A549 treated with Hydrocortisone at 1 μM for 4 hours (cell line): ENCODE measurements around the gene GEMIN7. TPM values are rescaled to one million over a fixed set of nuclear protein-coding genes. Genes with fewer than 3 reads are reported as not detected.

Experiments used
- total RNA-seq: library from RNA; stranded (reverse); fragments of 200-300 nt; extraction: Qiagen RNA extraction; gene quantifications from 5 replicates; pipeline ENCODE4 v1.2.3, GENCODE V29; 2022

GEMIN7 gene, protein sequence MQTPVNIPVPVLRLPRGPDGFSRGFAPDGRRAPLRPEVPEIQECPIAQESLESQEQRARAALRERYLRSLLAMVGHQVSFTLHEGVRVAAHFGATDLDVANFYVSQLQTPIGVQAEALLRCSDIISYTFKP
- 90.8 to 101 TPM (median 95.9 TPM) in 5 replicates for total RNA-seq

DNA sequence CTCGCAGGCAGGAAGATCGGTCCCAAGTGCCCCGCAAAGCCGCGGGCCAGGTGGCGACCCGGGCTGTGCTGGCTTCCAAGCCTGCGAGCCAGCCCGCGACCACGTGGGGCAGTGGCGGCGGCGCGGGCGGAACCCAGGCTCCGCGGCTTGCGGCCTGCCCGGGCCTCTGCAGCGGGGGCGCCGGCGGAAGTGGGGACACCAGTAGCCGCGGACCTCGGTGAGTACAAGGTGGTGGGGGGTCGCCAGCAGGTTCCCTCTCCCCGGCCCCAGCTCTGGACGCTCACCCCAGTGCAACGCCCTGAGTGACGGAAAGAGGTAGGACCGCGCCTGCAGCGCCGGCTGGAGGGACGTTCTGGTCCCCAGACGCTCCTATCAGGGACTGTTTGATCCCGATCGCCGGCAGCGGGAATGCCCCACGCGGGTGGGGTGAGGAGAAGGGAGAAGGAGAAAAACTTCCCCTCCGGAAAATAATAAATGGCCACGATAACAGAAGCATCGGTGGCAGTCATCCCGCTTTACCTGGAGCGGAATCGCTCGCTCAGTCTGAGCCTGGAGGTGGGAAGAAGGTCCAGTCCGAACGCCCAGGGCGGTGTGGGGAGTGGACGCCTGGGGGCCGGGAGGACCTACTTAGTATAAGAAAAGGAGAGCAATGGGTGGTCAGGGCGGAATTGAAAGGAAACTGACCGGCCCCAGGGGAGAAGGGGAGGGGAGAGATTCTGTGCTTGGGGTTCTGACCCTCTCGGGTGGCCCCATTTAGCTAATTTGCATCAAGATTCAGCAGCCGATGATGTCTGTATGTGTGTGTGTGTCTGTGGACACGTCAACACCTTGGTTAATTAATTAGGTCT lies at the start of gene GEMIN7:
Gene GEMIN7, plus strand, starts transcription at position 198 of the 848 bp plus-strand sequence. CDS start 10,855 bp downstream, outside the sequence.

DNA sequence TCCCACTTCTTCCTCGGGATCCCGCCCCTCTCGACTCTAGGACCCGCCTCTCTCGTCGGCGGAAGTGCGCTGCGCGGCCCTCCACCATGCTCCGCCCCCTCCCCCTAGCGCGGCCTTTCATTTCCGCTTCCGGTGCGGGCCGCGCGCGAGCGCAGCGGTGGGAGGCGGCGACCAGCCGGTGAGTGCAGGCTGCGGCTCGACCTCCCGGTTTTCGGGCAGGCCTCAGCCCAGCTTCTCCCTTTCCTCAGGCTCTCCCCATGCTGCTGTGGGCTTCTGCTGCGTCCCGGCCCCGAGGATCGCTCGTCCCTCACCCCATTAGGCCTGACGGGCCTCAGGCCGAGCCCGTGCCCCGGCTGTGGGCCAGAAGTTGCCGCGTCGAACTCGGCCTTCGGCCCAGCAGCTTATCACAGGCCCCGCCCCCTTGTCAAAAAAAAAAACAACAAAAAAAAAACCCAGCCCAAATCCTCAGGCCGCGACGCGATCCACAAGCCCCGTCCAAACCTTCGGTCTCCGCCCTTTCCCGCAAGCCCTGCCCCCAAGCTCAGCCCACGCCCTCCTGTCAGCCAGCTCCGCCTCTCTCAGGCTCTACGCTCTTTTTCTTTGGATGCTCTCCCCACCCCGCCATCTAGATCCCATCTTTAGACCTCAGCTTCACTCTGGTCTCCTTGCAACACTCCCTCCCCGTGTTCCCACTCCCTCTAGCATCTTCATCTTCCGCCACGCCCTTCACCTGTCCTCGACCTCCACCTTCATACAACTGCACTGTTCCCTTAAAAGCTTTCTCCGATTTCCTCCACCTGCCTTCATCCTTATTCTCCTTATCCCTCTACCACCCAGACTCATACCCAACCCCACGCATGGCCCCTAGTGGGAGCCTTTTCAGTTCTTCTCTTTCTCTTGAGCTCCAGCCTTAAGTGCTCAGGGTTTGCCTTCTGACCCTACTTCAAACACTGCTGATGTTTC lies 39.8 kb upstream of the GEMIN7 start, which contains the start of gene CLASRP:
Gene CLASRP, plus strand, starts transcription at position 115 of the 963 bp plus-strand sequence. CDS start 1,168 bp downstream, outside the sequence.

DNA sequence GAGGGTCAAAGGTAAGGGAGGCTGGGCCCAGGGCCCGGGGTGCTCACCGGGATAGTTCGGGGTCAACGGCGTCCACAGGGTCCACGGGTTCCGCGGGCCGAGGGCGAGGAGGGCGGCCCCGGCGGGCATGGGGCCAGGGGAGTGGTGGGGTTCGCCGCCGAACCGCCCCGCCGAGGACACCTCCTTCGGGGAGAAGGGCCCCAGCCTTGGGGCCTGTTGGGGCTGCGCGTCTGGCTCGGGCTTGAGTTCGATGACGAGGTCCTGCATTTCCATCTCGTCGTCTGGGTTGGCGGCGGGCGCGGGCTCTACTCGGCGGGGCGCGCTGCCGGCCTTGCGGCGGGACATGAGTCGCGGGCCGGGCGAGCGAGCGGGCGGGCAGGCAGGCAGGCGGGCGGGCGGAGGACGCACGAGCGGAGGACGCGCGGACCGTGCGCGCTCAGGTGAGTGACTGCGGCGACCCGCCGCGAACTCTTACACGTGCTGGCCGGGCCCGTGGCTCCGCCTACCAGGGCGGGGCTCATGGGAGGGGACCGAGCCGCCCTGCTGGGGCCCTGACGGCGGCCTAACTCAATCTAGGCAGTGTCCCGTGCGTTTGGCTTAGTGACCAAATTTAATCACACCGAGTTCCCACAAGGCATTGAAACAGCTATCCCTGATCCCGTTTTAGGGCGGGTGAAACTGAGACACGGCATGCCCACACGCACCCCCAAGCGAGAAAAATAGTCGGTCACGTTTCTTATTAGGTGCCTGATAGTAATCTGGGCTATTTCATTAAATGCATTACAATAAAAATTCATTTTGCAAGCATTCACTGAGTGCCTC lies 2.8 kb upstream of the GEMIN7 start, which contains the start of gene ZNF296:
Gene ZNF296, minus strand, starts transcription at position 450 of the 822 bp plus-strand sequence. Its CDS starts 105 bp downstream, at position 345.

DNA sequence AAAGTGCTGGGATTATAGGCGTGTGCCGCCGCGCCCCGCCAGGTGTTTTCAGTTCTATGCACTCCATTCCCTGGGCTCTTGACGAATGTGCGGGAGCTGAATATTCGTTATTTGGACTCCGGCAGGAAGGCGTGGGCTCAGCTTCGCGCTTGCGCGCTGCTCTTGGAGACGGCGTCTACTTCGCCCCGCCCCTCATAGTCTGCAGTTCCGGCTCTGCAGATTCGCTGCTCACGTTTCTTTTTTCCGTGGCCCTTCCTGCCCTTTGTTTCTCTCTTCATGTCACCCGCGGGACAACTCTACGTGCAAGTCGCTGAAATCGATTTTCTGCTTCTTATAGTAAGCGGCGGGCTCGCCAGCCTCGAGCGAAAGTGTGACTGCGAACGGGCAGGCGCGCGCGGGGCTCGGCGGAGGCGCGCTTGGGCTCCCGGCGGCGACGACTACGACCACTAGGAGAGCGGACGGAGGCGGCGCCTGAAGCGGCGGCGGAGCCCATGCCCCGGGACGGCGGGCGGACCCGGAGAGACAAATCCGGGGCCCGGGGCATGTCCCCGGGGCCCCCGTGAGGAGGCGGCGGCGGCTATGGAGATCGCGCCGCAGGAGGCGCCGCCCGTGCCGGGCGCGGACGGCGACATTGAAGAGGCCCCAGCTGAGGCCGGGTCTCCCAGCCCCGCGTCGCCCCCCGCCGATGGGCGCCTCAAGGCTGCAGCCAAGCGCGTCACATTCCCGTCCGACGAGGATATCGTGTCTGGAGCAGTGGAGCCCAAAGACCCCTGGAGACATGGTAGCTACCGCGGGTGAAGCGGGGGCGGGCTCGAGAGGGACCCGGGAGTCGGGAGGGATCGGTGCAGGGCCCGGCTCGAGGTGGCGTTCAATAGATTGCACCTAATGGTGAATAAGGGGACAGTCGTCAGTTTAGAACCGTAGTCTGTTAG lies 14.0 kb downstream of the GEMIN7 start, which contains the start of gene PPP1R37:
Gene PPP1R37, plus strand, starts transcription at position 433 of the 932 bp plus-strand sequence. Its CDS starts 147 bp downstream, at position 580.

Other genes starting within 250 kb of the GEMIN7 start
- gene NECTIN2, start 233.0 kb upstream of the GEMIN7 start, total RNA-seq: 69.2 to 81.2 TPM (median 78.2 TPM) in 5 replicates
- 189 to 243 TPM (median 226 TPM) in 5 replicates for gene TOMM40, start 188.0 kb upstream of the GEMIN7 start, total RNA-seq
- 11.7 to 21.1 TPM (median 12.6 TPM) in 5 replicates for gene APOE, start 173.5 kb upstream of the GEMIN7 start, total RNA-seq
- 94.7 to 123 TPM (median 118 TPM) in 5 replicates for gene APOC1, start 164.7 kb upstream of the GEMIN7 start, total RNA-seq
- gene APOC4, start 137.0 kb upstream of the GEMIN7 start, total RNA-seq: not detected in 5 replicates
- gene APOC2, start 133.2 kb upstream of the GEMIN7 start, total RNA-seq: 0.30 TPM in 1 of 5 replicates, not detected in the others
- gene CLPTM1, start 123.9 kb upstream of the GEMIN7 start, total RNA-seq: 151 to 173 TPM (median 167 TPM) in 5 replicates
- gene RELB, start 77.8 kb upstream of the GEMIN7 start, total RNA-seq: 21.3 to 43.3 TPM (median 38.2 TPM) in 5 replicates
- gene CLASRP, start 40.2 kb upstream of the GEMIN7 start, total RNA-seq: 55.9 to 67.9 TPM (median 66.7 TPM) in 5 replicates
- 10.4 to 18.7 TPM (median 17.3 TPM) in 5 replicates for gene ZNF296, start 2.8 kb upstream of the GEMIN7 start, total RNA-seq
- gene PPP1R37, start 13.9 kb downstream of the GEMIN7 start, total RNA-seq: 32.8 to 43.5 TPM (median 38.7 TPM) in 5 replicates
- 0.56 to 0.90 TPM (median 0.77 TPM) in 5 replicates for gene NKPD1, start 81.7 kb downstream of the GEMIN7 start, total RNA-seq
- 37.4 to 50.6 TPM (median 40.1 TPM) in 5 replicates for gene TRAPPC6A, start 99.0 kb downstream of the GEMIN7 start, total RNA-seq
- gene BLOC1S3, start 99.5 kb downstream of the GEMIN7 start, total RNA-seq: 25.7 to 31.9 TPM (median 29.7 TPM) in 5 replicates
- 1.5 to 2.5 TPM (median 2.0 TPM) in 5 replicates for gene EXOC3L2, start 166.1 kb downstream of the GEMIN7 start, total RNA-seq
- gene MARK4, start 172.0 kb downstream of the GEMIN7 start, total RNA-seq: 6.7 to 12.7 TPM (median 8.1 TPM) in 5 replicates
- 0.05 TPM in 1 of 5 replicates, not detected in the others for gene CKM, start 243.6 kb downstream of the GEMIN7 start, total RNA-seq